Stimulated activated CD4-positive, alpha-beta T cell treated with anti-CD3 and anti-CD28 coated beads, Interleukin-4, amount 100 ng/mL, for 1 hour (primary cell): ENCODE data around the gene ARRDC1.
"Not testable (repeated sequence)": the region's sequence is repeated elsewhere in the genome, so short reads cannot be mapped to it uniquely, and the experiment has no call there.

Experiments
- DNase-seq: peaks from one replicate; pipeline ENCODE4 v3.0.0-alpha.2; 2020

ARRDC1 gene

DNA sequence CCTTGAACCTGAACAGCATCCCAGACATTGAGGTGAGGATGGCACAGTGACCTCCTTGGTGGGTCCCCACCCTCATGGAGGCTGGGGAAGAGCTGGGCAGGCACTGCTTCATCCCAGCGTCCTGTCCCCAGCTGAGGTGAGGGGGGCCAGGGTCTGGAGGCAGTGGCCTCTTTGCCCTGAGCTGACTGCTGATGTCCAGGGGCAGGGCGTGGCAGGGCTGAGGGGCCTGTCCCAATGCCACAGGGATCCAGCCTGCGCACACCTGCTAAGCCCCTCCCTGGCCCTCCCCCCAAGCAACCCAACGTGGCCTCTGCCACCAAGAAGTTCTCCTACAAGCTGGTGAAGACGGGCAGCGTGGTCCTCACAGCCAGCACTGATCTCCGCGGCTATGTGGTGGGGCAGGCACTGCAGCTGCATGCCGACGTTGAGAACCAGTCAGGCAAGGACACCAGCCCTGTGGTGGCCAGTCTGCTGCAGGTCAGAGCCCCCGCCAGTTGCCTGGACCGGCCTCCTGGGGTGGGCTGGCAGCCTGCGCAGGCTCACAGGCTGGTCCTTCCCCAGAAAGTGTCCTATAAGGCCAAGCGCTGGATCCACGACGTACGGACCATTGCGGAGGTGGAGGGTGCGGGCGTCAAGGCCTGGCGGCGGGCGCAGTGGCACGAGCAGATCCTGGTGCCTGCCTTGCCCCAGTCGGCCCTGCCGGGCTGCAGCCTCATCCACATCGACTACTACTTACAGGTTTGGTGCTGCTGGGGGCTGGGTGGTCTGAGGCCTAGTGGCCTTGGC is 8.4 kb downstream of the ARRDC1 start:
- DNase-seq: no peak

GRCh38 chr9:137614631-137615386 is 9.3 kb downstream of the ARRDC1 start:
- DNase-seq: no peak

GRCh38 chr9:137615387-137615871 is 9.9 kb downstream of the ARRDC1 start:
- no peak for DNase-seq

DNA sequence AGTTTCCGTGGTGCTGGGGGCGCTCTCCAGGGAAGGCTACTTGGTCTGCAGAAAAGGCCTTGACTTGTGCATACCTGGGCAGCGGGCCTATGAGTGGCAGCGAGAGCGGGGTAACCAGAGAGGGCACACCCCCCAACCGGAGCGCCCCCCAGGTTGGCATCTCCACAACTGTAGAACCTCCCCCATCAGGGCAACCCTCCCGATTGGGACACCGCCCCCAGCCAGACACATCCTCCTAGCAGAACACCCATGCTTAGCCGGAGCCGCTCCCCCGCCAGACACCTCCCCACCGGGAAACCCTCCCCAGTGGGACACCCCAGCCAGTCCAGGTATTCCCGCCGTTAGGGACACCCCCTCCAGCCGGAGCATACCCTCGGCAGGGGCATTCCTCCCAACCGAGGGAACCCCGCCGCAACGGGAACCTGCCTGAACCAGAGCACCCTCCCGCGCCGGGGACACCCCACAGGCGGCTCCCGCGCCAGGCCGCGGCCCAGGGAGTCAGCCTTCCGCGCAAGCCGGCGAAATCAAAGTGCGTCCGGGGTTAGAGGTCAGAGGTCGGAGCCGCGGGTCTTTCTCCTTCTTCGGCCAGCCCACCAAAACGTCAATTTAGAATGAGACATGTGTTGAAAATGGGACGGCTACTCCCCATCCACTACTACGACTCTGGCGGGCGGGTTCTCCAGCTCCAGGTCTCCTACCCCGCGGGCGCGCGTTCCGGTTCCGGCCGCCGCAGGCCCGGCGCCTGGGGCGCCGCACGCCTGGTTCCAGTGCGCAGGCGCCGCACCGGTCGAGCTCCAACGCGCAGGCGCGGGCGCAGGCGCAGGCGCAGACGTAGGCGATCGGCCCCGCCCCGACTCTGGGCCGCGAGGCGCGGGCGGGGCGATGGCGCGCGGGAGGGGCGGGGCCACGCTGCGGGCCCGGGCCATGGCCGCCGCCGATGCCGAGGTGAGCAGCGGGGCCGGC is 12.9 kb downstream of the ARRDC1 start, which contains the start of gene EHMT1:
TSS of gene EHMT1 (plus strand) at position 901 of the 963 bp plus-strand sequence. CDS start at position 925, 24 bp downstream.
- DNase-seq: peak; percentile 87

GRCh38 chr9:137619240-137620047 is 14.0 kb downstream of the ARRDC1 start:
- peak; percentile 35 for DNase-seq

DNA sequence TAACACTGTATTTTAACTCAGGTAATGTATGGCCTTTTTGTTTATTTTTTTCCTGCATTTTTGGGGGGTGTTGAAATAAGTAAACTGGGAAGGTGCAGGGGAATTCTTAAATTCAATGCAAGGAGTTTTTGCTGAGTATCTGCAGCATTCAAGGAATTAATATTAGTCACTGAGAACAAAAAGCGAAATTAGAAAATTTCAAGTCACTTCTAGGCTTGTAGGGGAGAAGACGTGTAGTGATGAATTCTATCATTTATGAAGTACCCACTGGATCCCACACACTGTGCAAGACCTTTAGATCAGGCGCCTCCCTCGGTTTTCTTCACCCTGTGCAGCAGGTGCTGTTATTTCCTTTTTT is 14.5 kb downstream of the ARRDC1 start:
- no peak for DNase-seq

DNA sequence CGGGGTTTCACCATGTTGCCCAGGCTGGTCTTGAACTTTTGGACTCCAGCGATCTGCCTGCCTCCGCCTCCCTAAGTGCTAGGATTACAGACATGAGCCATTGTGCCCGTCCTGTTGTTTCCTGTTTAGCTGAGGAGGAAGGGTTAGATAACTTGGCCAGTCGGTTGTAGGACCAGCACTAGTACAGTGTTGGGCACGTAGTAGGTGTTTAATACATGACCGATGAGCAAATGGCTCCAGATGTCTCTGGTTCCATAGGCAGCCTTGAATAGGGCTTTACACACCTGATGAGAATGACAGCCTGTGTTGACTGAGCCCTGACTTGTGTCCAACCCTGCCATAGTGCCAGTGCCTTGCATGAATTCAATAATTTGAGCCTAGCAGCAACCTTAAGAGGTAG is 15.1 kb downstream of the ARRDC1 start:
- no peak for DNase-seq

DNA sequence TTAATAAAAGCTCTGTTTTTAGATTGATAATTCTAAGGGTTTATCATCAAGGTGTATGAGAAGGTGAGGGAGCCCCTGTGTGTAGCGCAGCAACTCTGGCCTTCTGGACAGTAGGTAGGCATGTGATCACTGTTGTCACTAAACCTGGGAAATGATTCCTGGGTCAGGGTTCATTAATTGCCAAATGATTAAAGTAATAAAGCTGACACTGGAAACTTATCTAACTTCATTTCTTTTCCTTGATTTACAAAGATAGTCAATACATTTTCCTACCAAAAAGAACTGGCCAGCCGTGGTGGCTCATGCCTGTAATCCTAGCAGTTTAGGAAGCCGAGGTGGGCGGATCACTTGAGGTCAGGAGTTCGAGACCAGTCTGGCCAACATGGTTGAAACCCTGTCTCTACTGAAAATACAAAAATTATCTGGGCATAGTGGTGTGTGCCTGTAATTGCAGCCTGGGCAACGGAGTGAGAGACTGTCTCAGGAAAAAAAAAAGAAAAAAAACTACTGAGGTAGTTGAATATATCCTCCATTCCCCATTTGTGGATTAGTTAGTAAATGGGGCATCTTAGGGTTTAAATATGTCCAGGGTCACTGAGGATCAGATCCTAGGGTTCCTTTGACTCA is 15.8 kb downstream of the ARRDC1 start:
- DNase-seq: no peak

- DNase-seq: not testable (repeated sequence)
Measured at GRCh38 chr9:137622211-137622610, 16.7 kb downstream of the ARRDC1 start.

DNA sequence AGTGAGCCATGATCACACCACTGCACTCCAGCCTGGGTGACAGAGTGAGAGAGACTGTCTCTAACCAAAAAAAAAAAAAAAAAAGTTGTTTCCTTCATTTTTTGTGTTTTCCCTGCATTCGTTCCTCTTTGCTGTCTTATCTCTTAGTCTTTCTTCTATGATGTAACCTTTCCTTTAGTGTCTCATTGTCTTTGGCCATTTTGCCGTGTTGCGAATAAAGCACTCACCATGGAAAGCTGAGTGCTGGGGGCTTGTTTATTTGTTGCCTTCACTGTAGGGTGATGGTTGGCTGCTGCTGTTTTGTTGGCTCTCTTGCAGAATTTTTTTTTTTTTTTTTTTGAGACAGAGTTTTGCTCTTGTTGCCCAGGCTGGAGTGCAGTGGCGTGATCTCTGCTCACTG is 21.0 kb downstream of the ARRDC1 start:
- DNase-seq: no peak

DNA sequence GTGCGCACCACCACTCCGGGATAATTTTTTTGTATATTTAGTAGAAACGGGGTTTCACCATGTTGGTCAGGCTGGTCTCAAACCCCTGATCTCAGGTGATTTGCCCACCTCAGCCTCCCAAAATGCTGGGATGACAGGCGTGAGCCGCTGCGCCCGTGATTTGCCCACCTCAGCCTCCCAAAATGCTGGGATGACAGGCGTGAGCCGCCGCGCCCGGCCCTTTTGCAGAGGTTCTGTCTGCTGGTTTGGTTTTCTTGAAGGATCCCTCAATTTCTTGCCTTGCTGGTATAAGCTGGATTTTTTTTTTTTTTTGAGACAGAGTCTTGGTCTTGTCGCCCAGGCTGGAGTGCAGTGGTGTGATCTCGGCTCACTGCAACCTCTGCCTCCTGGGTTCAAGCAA is 21.9 kb downstream of the ARRDC1 start:
- not testable (repeated sequence) for DNase-seq

GRCh38 chr9:137630126-137630525 is 24.6 kb downstream of the ARRDC1 start:
- DNase-seq: no peak

DNA sequence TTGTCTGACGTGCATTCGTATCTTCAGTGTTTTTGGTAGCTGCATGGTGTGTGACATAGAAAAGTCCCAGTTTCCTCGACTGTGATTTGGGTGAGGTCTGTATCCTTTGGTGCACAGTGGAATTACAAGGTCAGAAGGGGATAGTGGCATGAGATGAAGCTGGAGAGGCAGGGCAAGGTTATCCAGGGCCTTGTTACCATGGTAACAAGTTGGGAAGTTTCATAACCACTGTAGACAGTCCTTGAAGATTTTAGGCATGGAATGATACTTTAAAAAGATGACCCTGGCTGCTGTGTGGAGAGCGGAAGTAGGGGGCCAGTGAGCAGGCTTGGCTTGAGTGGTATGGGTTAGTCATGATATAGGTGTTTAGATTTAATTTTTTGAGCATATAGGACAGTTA is 25.2 kb downstream of the ARRDC1 start:
- no peak for DNase-seq

- no peak for DNase-seq
Measured at GRCh38 chr9:137631345-137632229, 26.1 kb downstream of the ARRDC1 start.

DNA sequence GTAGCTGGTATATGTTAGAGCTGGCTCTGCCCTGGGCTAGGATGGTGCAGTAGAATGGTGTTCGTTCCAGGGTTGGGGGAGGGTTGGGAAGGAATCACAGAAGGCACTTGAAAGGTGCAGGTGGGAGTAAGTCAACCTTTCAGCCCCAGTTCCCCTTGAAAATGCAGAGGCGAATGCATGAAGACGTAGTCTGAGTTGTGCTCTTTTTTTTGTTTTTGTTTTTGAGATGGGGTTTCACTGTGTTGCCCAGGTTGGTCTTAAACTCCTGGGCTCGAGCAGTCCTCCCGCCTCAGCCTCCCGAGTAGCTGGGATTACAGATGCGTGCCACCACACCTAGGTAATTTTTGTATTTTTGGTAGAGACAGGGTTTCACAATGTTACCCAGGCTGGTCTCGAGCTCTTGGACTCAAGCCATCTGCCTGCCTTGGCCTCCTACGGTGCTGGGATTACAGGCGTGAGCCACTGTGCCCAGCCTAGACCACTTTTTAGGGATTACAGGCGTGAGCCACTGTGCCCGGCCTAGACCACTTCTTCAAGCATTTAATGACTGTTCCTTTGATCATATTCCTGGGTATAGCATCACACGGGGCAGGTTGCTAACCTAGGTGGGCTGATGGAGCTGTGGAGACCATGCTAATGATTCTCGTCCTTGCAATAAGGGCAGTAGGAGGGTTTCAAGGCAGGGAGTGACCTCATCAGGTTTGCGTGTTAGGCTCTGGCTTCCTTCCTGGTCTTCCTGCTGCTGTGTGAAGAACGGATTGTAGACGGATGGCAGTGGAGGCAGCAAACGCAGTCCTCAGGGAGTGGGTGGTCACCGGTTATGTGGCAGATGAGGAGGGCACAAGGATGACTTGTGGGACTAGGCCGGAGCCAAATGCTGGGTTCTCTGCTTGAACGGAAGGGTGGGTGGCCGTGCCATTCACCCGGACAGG is 27.0 kb downstream of the ARRDC1 start:
- no peak for DNase-seq

DNA sequence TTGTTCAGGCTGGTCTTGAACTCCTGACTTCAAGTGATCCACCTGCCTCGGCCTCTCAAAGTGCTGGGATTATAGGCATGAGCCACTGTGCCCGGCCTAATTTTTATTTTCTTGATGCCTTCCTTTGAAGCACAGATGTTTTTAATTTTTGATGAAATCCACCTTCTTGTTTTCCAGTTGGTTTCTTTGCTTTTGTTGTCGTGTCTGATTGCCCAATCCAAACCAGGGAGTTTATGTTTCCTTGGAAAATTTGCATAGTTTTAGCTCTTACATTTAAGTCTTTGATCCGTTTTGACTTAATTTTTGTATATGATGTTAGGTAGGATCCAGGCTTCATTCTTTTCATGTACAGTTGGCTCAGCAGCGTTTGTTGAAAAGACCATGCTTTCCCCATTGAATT is 28.5 kb downstream of the ARRDC1 start:
- DNase-seq: no peak

DNA sequence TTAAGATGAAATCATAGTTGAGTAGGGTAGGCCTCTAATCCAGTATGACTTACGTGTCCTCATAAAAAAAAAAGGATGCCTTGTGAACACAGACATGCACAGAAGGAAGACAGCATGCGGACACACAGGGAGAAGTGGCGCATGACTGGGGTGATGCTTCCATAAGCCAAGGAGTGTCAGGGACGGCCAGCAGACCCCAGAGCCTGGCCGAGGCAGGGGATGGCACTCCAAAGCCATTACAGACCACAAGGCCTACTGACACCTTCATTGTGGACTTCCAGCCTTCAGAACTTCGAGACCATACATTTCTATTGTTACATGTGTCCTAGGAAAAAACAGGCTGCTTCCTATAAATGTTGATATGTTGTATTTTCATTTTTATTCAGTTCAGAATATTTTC is 33.2 kb downstream of the ARRDC1 start:
- no peak for DNase-seq

- DNase-seq: no peak
Measured at GRCh38 chr9:137639303-137640051, 34.0 kb downstream of the ARRDC1 start.

DNA sequence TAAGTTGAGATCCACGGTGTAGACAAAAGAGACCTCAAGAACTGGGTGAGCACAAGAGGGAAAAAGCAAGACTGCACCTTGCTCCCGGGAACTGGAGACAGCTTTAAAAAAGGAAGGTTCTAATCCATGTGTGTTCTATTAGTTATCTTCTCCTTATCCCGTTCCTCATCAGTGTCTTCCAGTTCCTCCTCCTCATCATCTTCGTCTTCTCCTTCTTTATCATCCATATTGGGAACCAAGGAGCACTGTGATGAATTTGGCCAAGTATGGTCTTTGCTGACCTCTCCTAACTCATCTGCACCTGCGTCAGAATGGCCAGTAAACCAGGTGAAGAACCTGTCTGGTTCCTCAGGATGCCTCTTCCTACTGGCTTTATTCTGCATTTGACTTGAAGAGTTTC is 35.4 kb downstream of the ARRDC1 start:
- no peak for DNase-seq
